ENCODE results near the gene OPTN.
"Not testable (repeated sequence)": the region's sequence is repeated elsewhere in the genome, so short reads cannot be mapped to it uniquely, and the experiment has no call there.

The OPTN gene

DNA sequence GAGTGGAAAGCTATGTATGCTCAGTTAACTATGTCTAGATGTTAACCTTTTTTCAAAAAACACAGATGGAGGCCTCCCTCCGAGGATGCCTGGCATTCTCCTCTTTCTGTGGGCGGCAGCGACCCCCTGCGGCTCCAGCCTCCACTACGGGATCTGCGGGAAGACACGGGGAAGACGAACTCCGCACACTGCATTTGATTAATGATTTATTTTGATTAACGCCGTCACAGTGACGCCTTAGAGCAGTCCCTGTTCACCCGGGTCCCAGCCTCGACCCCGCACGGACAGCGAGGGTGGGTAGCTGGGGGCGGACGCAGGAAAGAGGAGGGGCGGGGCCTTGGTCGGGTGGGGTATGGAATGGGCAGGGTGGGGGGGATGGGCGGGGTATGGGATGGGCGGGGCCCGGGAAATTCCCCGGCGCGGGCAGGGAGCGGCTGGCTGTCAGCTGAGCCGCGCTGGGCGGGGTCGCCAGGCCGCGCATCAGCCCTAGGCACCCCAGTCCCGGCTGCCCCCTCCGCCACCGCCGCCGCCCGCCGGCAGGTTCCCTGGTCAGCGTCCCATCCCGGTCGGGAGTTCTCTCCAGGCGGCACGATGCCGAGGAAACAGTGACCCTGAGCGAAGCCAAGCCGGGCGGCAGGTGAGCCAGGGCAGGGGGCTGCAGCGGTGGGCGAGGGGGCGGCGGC is at the start of gene OPTN:
TSS of gene OPTN (plus strand) at position 498 of the 683 bp plus-strand sequence. CDS start 8,960 bp downstream, outside the sequence.
- DNase-seq: peak; percentile 92

DNA sequence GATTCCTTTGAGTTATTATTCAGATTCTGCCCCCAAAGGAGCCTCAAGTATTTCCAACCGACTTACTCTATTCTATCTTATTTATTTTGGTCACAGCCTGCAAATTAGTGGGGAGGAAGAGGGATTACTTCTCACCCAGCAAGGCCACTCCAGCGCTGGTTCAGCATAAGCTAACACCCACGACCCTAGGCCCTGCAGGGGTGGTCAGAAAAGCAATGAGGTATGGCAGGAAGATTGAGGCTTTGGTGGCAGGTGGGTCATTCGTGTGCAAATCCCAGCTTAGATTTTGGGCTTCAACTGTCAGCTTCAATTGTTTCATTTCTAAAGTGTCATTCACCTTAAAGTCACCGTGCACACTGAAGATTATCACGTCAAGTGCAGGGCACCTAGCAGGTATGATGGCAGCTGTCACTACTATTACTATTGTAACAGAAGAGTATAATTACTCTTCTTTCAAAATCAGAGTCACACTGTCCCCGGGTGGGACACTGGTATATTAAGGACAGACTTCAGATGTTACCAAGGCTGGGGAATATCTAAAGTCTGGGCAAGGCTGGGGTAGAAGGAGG is 48.8 kb upstream of the OPTN start:
- no peak for DNase-seq

DNA sequence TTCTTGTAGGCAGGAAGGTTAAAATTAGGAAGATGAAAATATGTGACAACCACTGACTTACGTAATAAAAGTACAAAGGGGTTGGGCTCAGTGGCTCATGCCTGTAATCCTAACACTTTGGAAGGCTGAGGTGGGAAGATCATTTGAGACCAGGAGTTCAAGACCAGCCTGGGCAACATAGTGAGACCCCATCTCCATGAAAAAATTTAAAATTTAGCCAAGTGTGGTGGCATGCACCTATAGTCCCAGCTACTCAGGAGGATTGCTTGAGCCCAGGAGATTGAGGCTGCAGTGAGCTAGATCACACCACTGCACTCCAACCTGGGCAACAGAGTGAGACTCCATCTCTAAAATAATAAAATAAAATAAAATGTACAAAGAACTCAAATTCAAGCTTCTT is 46.8 kb upstream of the OPTN start:
- not testable (repeated sequence) for DNase-seq

DNA sequence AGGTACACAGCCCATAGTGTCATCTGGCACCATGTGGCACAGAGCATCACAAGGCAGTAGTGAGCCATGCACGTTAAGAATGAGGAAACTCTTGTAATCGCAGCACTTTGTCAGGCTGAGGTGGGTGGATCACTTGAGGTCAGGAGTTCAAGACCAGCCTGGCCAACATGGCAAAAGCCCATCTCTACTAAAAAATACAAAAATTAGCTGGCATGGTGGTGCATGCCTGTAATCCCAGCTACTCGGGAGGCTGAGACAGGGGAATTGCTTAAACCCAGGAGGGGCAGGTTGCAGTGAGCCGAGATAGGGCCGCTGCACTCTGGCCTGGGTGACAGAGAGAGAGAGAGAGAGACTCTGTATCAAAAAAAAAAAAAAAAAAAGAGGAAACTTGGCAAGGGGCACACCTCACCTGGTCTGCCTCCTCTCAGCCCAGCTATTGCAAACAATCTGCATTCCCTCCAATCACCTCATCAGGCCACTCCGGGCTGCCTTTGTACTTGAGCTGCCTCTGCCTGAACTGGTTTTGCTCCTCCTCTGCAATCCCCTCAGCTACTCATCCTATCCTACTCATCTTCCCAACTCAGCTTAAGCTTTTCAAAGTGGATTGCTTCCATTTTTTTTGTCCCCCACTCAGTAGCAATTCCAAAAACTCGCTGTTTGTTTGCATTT is 46.0 kb upstream of the OPTN start:
- DNase-seq: no peak

DNA sequence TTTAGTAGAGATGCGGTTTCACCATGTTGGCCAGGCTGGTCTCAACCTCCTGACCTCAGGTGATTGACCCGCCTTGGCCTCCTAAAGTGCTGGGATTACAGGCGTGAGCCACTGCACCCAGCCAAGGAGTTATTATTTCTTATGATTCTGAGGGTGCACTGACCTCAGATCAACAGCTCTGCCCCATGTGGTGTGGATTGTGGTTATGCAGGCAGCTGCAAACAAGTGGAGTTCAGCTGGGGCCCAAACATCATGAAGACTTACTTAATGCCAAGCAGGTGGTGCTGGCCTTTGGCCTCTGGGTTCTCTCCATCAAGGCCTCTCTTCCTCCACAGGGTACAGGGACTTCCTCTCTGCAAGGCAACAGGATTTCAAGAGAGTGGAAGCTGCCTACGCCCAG is 45.1 kb upstream of the OPTN start:
- DNase-seq: no peak

DNA sequence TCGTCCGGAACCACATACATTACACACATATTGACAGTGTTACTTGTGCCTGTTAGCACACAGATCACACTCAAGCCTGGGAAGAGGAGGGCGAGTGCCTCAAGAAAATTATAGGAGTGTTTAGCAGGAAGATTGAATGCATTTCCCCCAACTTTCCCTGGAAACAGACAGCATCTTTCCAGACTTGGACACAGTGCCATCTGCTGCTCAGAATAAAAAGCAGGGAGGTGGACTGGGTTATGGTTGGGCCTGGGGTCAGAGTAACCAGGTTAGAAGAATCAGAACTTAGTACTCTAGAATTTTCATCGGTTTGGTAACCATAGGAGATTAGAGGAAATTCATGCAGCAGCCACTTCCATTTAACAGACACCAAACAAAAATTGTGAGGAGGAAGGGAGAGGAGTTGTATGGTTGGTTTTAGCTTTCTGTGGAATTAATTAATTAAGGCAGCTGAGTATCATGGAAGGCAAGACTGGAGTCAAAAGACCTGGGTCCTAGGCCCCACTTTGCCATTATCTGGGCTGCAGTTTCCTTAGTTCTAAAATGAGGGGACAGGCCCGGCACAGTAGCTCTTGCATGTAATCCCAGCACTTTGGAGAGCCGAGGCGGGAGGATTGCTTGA is 43.4 kb upstream of the OPTN start:
- no peak for DNase-seq

DNA sequence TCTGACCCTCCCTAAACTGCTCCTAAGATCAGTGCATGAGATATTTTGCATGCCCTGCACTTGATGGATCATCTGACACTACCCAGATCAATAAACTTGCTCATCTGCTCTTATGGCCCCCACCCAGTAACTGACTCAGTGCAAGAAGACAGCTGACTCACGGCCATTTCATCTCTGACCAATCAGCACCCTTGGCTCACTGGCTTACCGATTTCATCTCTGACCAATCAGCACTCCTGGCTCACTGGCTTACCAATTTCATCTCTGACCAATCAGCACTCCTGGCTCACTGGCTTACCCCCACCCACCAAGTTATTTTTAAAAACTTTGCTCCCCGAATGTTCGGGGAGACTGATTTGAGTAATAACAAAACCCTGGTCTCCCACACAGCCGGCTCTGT is 37.2 kb upstream of the OPTN start:
- DNase-seq: no peak

DNA sequence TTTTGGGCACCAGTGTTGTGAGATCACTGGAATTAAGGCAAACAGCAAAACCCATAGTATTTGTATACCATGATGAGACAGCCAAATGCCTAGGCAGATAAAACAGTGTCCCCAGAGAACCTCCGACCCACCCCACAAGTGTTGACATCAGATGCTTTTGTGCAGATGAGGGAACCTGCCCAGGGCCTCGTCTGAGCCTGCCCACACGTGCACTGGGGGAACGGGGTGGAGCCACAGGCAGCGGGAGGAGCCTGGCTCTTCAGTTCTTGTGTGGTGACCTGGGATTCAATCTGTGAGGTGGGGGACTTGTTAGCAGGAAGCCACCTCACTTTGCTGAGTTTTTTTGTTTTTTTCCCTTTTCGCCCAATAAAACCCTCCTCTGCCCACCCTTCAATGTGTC is 33.4 kb upstream of the OPTN start:
- no peak for DNase-seq

DNA sequence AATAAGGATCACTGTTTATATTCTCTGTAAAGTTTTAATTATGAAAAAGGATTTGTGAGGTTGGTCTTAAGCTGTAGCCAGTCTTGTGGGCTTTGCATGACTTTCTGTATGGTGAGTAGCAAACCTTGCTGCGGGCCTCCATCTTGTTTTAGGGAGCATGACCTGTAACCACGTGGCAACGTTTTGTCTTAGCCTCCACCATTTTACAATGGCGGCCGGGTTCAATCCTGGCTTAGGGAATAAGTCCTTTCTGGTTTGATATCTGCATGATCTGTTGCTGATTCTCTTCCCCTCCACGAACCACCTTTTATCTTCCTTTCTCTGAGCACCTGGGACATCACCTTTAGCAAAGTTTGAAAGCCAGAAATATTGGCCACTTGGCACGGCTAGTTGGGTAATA is 32.5 kb upstream of the OPTN start:
- no peak for DNase-seq

DNA sequence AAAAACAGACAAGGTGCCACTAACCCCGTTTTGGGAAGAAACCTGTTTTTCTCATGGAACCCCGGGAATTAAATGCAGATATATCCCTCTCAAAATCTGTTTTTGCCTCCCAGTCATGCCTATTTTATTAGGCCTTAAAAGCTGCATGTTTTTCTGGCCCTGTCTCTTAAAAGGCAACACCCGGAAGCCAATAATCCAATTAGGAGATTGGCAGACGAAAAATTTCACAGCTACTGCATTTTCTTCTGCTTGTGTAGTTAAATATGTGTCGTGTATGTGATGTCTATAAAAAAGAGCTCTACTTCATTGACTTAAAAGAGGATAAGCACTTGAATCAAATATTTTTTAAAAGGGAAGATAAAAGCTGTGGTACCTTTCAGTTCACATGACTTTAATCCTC is 31.9 kb upstream of the OPTN start:
- no peak for DNase-seq

DNA sequence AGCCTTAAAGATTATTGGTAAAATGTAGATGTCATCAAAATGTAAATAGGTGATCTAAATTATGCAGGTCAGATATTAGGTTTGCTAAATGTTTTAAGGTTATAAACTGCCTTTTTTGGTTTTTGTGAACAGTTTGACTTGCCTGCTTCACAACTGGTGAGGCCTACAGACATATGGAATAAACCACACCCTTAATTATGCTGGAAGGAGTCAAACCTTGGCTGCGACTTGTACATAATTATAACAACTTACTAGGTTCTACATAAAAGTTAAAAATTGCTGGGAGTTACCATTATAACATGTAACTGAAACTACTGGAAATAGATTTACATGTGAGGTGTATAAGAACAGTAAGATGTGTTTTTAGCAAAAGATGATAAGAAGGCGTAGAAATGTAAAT is 31.5 kb upstream of the OPTN start:
- no peak for DNase-seq

DNA sequence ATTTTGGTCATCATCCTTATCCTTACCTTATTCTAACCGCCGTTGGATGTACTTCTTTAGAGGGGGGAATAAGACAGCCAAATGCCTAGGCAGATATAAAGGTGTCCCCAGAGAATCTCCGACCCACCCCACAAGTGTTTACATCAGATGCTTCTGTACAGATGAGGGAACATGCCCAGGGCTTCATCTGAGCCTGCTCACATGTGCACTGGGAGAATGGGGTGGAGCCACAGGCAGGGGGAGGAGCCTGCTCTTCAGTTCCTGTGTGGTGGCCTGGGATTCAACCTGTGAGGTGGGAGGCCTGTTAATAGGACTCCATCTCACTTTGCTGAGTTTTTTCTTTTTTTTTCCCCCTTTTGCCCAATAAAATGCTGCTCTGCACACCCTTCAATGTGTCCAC is 27.6 kb upstream of the OPTN start:
- DNase-seq: no peak

DNA sequence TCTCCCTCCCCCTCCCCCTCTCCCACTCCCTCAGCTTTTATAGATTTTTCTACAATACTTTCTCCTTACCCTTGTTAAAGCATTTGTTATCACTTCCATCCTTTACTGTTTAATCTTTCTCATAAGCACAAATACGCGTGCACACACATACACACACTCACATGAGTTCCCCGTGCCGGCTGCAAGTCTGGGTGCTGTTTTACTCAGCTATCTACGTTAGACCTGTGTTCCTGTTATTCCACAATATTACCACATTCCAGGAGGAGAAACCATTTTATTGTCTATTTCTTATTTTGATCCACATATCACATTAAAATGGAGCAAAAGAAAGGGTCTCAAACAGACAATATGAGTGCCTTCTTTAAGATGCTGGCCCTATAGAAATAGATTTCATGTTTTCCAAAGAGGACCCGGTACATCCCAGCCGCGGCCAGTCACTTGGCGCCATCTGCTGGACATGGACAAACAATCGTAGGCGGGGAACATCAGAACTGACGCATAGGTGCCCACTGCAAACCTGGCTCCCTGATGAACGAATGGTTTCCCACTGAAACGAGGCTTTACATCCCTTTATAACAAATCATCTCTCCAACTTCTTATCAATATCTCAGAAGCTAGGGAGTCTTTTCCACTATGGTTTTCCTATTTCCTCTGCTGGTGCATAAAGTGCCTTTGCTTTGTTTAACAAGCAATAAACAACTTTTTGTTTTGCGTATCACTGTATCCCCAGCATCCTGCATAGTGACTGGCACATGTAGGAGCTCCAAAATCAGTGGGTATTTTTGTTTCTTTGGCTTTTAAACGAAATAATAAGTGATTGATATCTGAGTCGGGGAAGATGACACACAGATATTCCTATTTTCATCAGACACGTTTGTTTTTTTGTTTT is 25.2 kb upstream of the OPTN start:
- DNase-seq: peak; percentile 81

DNA sequence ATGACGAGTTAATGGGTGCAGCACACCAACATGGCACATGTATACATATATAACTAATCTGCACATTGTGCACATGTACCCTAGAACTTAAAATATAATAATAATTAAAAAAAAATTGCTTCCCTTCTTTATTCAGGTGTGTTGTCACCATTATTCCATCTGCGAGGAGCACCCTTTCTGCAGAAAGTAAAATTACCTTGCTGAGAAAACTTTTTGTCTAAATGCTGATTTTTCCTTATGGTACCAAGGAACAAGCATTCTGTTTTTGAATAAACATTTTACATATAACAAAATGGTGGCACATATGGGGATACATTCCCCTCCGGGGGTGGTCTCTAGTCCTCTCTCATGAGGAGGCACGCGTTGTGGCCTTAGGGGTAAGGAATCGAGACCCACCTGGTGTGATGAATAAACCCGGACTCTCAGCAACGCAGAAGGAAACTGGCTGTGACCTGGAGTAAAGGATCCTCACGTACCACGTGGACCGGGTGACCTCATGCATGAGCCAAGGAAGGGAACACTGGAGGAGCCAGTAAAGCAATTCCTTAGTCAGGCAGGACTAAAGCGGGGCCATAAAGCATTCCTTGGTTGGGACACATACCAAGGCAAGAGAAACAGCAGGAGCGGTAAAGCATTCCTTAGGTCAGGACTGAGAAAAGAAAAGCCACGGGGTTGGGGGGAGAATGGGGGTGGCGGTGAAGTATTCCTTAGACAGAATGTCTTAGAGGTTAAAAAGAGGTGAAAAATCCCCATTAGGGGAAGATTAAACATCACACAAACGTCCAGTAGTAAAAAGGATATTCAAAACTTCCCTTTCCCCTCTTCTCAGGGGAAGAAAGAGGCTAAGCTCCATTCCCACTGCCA is 20.8 kb upstream of the OPTN start:
- no peak for DNase-seq

DNA sequence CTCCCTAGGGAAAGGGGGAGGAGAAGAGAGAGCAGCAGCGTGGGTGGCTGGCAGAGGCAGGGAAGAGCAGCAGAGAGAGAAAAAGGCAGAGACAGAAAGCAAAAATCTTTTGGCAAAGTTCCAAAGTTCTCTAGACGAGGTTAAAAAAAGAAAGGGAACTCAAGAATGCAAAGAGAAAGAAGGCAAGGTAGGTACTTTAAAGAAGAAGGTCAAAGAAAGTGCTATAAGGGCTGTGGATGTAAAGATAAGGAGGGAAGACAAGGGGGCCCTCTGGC is 20.2 kb upstream of the OPTN start:
- DNase-seq: no peak

DNA sequence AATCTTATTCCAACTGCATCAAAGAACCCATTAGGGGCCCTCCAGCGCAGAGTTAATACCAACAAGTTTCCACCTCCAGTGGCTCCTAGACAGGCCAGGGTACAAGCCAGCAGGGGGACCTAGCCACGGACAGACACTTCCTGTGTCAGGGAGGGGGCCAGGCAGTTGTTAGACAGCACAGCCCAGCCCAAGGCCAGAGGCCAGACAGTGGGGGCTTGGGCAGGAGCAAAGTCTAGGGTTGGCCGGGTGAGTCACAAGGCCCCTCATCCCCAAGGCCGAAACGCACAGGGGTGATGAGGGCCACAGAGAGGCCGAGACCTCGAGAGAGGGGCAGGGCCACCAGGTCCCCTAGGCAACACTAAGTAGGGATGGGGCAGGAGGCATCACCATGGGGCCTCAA is 19.3 kb upstream of the OPTN start:
- no peak for DNase-seq

DNA sequence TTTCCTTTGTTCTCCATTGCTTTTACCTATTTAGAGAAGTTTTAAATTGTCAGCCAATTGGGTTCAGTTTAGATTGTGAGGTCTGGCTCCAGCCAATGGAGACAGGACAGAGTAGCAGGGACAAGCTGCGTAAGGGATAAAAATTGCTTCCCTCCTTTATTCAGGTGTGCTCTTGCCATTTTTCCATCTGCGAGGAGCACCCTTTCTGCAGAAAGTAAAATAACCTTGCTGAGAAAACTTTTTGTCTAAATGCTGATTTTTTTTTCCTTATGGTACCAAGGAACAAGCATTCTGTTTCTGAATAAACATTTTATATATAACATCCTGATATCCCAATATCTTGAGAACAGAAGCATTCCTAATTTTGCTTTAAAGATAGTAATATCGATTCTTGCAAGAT is 16.3 kb upstream of the OPTN start:
- not testable (repeated sequence) for DNase-seq

DNA sequence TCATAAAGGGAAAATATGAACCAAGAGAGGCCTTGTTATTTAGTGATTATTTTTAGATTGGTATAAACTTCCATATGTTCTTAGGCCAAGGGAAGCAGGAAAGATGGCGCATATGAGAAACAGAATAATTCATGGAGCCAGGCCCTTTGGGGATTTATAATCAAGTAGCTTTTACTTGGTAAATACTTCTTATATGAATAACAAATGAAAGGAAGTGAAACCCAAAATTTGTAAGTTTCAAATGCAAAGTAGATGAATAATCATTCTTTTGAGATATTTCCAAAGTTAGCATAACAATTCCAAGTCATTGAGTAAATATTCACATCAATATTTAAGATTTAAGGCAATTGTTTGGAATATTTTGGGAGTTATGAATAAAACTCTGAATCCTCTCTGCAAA is 13.9 kb upstream of the OPTN start:
- no peak for DNase-seq

DNA sequence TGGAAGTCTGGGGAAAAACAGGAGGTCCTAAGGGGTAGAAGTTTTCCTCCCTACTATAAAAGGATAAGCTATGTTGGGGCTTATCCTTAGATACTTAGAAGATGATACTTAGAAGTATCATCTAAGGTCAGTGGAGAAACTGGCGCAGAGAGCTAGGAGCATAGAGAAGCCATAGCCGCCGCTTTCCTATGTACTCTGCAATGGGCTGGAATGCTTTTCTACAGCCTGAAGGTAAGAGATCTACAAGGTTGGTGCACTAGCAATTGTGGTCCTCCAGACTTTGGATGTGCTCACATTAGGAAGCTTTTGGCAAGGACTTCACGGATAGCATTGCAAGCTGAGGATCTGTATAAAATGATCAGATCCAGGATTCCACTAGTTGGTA is 12.4 kb upstream of the OPTN start:
- no peak for DNase-seq

DNA sequence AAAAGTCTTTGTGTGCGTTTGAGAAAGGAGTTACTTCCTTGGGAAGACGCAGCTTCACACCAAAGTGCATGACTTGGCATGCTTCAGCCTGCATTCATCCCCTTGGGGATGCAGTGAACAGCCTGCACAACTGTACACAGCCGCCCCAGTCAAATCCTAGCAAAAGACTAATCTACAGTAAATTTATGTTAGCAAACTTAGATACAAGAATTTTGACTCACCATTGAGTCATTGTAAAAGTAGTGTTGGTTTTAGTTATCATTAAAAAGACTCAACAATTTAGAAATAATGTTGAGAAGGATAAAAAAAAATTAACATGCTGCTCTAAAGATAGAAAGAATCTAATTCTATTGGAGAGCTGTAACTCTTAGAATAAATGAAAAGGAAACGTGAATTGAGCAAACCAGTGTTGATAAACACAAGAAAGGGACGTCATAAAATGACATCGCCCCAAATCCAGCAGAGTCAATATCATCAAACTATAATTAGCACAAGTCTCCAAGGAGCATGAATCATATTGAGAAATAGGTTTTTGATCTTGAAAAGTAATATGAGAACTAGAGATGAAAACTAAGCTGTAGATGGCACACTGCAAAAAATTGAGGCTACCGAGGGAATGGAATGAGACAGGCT is 11.9 kb upstream of the OPTN start:
- no peak for DNase-seq

DNA sequence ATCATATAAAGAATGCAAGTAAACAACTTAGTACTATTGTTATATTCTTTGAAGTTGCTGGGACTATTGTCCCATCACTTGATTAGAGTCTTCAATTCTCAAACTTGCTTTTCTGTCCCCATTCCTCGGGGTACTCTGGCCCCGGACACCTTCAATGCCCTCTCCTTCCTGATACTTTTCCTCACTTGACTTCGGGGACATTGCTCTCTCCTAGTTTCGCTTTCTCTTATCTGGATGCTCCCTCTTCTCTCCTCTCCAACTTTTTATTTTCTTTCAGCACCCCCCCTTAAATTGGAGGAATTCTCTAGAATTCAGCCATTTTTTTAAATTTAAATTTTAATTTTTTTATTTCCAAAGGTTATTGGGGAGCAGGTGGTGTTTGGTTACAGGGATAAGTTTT is 10.6 kb upstream of the OPTN start:
- no peak for DNase-seq

DNA sequence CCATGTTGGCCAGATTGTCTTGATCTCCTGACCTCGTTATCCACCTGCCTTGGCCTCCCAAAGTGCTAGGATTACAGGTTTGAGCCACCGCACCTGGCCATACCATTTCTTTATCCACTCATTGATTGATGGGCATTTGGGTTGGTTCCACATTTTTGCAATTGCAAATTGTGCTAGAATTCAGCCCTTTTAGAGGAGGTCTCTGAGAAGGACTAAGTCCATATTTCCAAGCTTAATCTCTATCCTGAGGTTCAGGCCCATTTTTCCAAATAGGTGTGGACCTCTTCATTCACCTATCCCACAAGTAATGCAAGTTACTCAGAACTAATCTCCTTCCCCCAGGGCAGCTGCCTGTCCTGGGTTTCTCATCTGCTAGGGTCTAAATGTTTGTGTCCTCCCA is 9.7 kb upstream of the OPTN start:
- no peak for DNase-seq

All from activated effector memory CD4-positive, alpha-beta T cell treated with anti-CD3 and anti-CD28 coated beads, Interleukin-2, amount 50 U/mL, for 16 hours (primary cell).